ENCODE measurements around the gene SMPDL3B. TPM values are rescaled to one million over a fixed set of nuclear protein-coding genes. Genes with fewer than 3 reads are reported as not detected.

SMPDL3B gene
- total RNA-seq, 1 experiment from 2014 or later, result 11.7 TPM

GRCh38 chr1:27949027-27949426, 14.2 kb downstream of the SMPDL3B start:
- ChIA-PET POLR2A (no interaction called here), CTCF (no interaction called here)
- Histone ChIP-seq H3K4me1 (no peaks in the 10 kb centered on the region; the same call in 1 of the 2 replicates), H3K27me3 (replicated peaks; ENCODE audit: control insufficient read depth, insufficient read depth, low read length) (no peaks in the 10 kb centered on the region), H3K9me3 (no peaks in the 10 kb centered on the region), H3K4me3 (ENCODE audit: low read depth, low read length) (no peak overlapping the region), H3K36me3 (ENCODE audit: control insufficient read depth, insufficient read depth, low read length) (no peaks in the 10 kb centered on the region)
- Mint-ChIP-seq H3K4me1 (ENCODE audit: low read depth, unreplicated experiment) (no peaks in the 10 kb centered on the region), H3K27ac (ENCODE audit: unreplicated experiment) (no peak overlapping the region), H3K4me3 (ENCODE audit: unreplicated experiment) (no peak overlapping the region), H3K9me3 (ENCODE audit: unreplicated experiment) (no peaks in the 10 kb centered on the region), H3K36me3 (ENCODE audit: insufficient read depth, unreplicated experiment) (no peaks in the 10 kb centered on the region), H3K27me3 (ENCODE audit: insufficient read depth, unreplicated experiment) (no peaks in the 10 kb centered on the region)
- no TSS peak for BruUV-seq (replicated peaks)
- DNase-seq, result no peak
- intact Hi-C loops (cut with micrococcal nuclease; ENCODE audit: unreplicated experiment), result no loop called here
- TF ChIP-seq, protein P1, sequence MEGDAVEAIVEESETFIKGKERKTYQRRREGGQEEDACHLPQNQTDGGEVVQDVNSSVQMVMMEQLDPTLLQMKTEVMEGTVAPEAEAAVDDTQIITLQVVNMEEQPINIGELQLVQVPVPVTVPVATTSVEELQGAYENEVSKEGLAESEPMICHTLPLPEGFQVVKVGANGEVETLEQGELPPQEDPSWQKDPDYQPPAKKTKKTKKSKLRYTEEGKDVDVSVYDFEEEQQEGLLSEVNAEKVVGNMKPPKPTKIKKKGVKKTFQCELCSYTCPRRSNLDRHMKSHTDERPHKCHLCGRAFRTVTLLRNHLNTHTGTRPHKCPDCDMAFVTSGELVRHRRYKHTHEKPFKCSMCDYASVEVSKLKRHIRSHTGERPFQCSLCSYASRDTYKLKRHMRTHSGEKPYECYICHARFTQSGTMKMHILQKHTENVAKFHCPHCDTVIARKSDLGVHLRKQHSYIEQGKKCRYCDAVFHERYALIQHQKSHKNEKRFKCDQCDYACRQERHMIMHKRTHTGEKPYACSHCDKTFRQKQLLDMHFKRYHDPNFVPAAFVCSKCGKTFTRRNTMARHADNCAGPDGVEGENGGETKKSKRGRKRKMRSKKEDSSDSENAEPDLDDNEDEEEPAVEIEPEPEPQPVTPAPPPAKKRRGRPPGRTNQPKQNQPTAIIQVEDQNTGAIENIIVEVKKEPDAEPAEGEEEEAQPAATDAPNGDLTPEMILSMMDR (IDR thresholded peaks at IDR 0.05; ENCODE audit: insufficient read depth in 1 of 2, low read depth in 1 of 2, low read length in 1 of 2, severe bottlenecking in 1 of 2, unreplicated experiment in 1 of 2), result no peak

- H3K4me3 Mint-ChIP-seq (ENCODE audit: unreplicated experiment), result no peak overlapping the region
- no peaks in the 10 kb centered on the region for H3K9me3 Mint-ChIP-seq (ENCODE audit: unreplicated experiment)
- no peaks in the 10 kb centered on the region for H3K27me3 Mint-ChIP-seq (ENCODE audit: insufficient read depth, unreplicated experiment)
- no peaks in the 10 kb centered on the region for H3K36me3 ChIP-seq (ENCODE audit: control insufficient read depth, insufficient read depth, low read length)
- H3K27ac Mint-ChIP-seq (ENCODE audit: unreplicated experiment), result no peak overlapping the region
- H3K36me3 Mint-ChIP-seq (ENCODE audit: insufficient read depth, unreplicated experiment), result no peaks in the 10 kb centered on the region
- no peaks in the 10 kb centered on the region for H3K4me1 ChIP-seq
- CTCF ChIA-PET, result no interaction called here
- no peaks in the 10 kb centered on the region for H3K4me1 Mint-ChIP-seq (ENCODE audit: low read depth, unreplicated experiment)
- TF ChIP-seq, protein P1 (IDR thresholded peaks at IDR 0.05; ENCODE audit: insufficient read depth in 1 of 2, low read depth in 1 of 2, low read length in 1 of 2, severe bottlenecking in 1 of 2, unreplicated experiment in 1 of 2), result no peak
- intact Hi-C loops (cut with micrococcal nuclease; ENCODE audit: unreplicated experiment), result no loop called here
- no peaks in the 10 kb centered on the region for H3K9me3 ChIP-seq
- DNase-seq, result no peak
- POLR2A ChIA-PET, result no interaction called here
- BruUV-seq (replicated peaks), result no TSS peak
- H3K4me3 ChIP-seq (ENCODE audit: low read depth, low read length), result no peak overlapping the region
- no peaks in the 10 kb centered on the region for H3K27me3 ChIP-seq (replicated peaks; ENCODE audit: control insufficient read depth, insufficient read depth, low read length)
Measured at GRCh38 chr1:27951396-27951795, 16.6 kb downstream of the SMPDL3B start.

DNA sequence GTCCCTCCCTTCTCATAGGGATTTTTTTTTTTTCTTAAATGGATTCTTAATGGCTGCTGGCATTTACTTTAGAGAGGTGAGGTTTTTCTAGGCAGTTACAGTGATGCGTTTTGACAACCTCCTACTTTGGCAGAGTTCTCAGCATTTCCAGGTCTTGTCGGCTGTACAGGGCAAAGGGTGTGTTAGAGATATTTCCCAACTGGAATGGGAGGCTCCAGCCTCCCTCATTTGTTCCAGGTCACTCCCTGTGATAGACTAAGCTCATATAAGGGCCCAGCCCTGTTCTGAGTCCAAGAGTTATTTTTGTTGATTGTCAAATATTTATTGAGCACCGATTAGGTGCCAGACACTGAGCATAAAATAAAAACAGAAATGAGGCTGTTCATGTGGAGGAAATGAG, 17.3 kb downstream of the SMPDL3B start:
- intact Hi-C loops (cut with micrococcal nuclease; ENCODE audit: unreplicated experiment), result no loop called here
- no TSS peak for BruUV-seq (replicated peaks)
- H3K4me1 ChIP-seq, result no peaks in the 10 kb centered on the region
- H3K36me3 ChIP-seq (ENCODE audit: control insufficient read depth, insufficient read depth, low read length), result no peaks in the 10 kb centered on the region
- CTCF ChIA-PET, result no interaction called here
- no peak overlapping the region for H3K27ac Mint-ChIP-seq (ENCODE audit: unreplicated experiment)
- no peak overlapping the region for H3K4me3 Mint-ChIP-seq (ENCODE audit: unreplicated experiment)
- H3K4me1 Mint-ChIP-seq (ENCODE audit: low read depth, unreplicated experiment), result no peaks in the 10 kb centered on the region
- H3K36me3 Mint-ChIP-seq (ENCODE audit: insufficient read depth, unreplicated experiment), result no peaks in the 10 kb centered on the region
- TF ChIP-seq, protein P1 (IDR thresholded peaks at IDR 0.05; ENCODE audit: insufficient read depth in 1 of 2, low read depth in 1 of 2, low read length in 1 of 2, severe bottlenecking in 1 of 2, unreplicated experiment in 1 of 2), result no peak
- no peaks in the 10 kb centered on the region for H3K9me3 ChIP-seq
- H3K27me3 Mint-ChIP-seq (ENCODE audit: insufficient read depth, unreplicated experiment), result no peaks in the 10 kb centered on the region
- no peaks in the 10 kb centered on the region for H3K9me3 Mint-ChIP-seq (ENCODE audit: unreplicated experiment)
- no peaks in the 10 kb centered on the region for H3K27me3 ChIP-seq (replicated peaks; ENCODE audit: control insufficient read depth, insufficient read depth, low read length)
- DNase-seq, result no peak
- POLR2A ChIA-PET, result no interaction called here
- H3K4me3 ChIP-seq (ENCODE audit: low read depth, low read length), result no peak overlapping the region
